ENCODE data around the gene RRH.

Gene RRH

GRCh38 chr4:109816082-109816442 is 11.7 kb upstream of the RRH start:
- peak overlapping the region; percentile 97 for H3K4me3 ChIP-seq (ENCODE audit: low read depth, low read length)
- no peak for TF ChIP-seq CTCF (IDR thresholded peaks at IDR 0.05; ENCODE audit: low read depth, low read length)

- H3K4me3 ChIP-seq (ENCODE audit: low read depth, low read length), result peak overlapping the region; percentile 97
- TF ChIP-seq CTCF (IDR thresholded peaks at IDR 0.05; ENCODE audit: low read depth, low read length), result no peak
Observed at GRCh38 chr4:109816894-109817293, 10.9 kb upstream of the RRH start.

- TF ChIP-seq CTCF (IDR thresholded peaks at IDR 0.05; ENCODE audit: low read depth, low read length), result no peak
- no peak overlapping the region for H3K4me3 ChIP-seq (ENCODE audit: low read depth, low read length)
Observed at GRCh38 chr4:109818268-109818667, 9.5 kb upstream of the RRH start.

GRCh38 chr4:109820563-109820962 is 7.2 kb upstream of the RRH start:
- no peak for TF ChIP-seq CTCF (IDR thresholded peaks at IDR 0.05; ENCODE audit: low read depth, low read length)
- H3K4me3 ChIP-seq (ENCODE audit: low read depth, low read length), result no peak overlapping the region

GRCh38 chr4:109821185-109821584 is 6.6 kb upstream of the RRH start:
- TF ChIP-seq CTCF (IDR thresholded peaks at IDR 0.05; ENCODE audit: low read depth, low read length), result no peak
- no peak overlapping the region for H3K4me3 ChIP-seq (ENCODE audit: low read depth, low read length)

- peak; percentile 24; the same call in 1 of the 2 replicates for TF ChIP-seq CTCF (IDR thresholded peaks at IDR 0.05; ENCODE audit: low read depth, low read length)
- H3K4me3 ChIP-seq (ENCODE audit: low read depth, low read length), result no peak overlapping the region
Observed at GRCh38 chr4:109826719-109827118, 1.1 kb upstream of the RRH start.

GRCh38 chr4:109833756-109834155 is 6.0 kb downstream of the RRH start:
- H3K4me3 ChIP-seq (ENCODE audit: low read depth, low read length), result no peak overlapping the region
- no peak for TF ChIP-seq CTCF (IDR thresholded peaks at IDR 0.05; ENCODE audit: low read depth, low read length)

All from WI38 (cell line).